A673 (cell line): ENCODE results near the gene CFAP52.

ENCODE experiments used
- CTCF ChIP-seq: fragments of 300-800, 200-600 bp; sonication (generic); conservative IDR thresholded peaks from 2 replicates; pipeline ENCODE4 v1.5.1; 2017; ENCODE audit warnings: low read depth, mild to moderate bottlenecking, antibody characterized with exemption, low read length, moderate library complexity, mixed read lengths
- EZH2 ChIP-seq: fragments of 200-600 bp; sonication (generic); IDR thresholded peaks from 2 replicates; pipeline ENCODE4 v1.6.1; 2017; ENCODE audit warnings: borderline replicate concordance, low read depth, mild to moderate bottlenecking, mixed read lengths, antibody characterized with exemption, low read length; ENCODE audit not compliant: poor library complexity, severe bottlenecking

DNA sequence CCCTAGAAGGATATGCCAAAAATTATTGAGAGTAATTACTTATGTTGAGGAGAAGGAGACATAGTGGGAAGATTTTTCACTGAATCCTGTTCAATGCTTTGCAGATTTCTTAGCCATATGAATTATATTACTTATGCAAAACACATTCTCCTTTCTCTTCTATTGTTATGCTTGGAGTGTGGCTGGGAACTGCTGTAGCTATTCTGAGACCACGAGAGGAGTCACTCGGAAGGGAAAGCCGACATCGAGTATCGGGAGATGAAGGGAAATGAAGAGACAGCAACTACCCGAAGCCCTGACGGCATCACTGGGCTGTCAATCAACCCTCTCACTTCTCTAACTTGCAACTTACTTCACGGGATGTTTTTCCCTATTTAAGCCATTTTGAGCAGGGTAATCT, 40.4 kb upstream of the CFAP52 start:
- no peak for TF ChIP-seq CTCF
- TF ChIP-seq EZH2 = no peak
